GM12878 (cell line): ENCODE data around the gene OR2B2. TPM values are rescaled to one million over a fixed set of nuclear protein-coding genes. Genes with fewer than 3 reads are reported as not detected.

ENCODE experiments used
- BCL3 ChIP-seq: IDR thresholded peaks from 2 replicates; pipeline ENCODE4 v1.6.1; 2011; ENCODE audit warnings: borderline replicate concordance, low read depth, mild to moderate bottlenecking, moderate library complexity, low read length; ENCODE audit not compliant: insufficient read depth, poor library complexity, severe bottlenecking
- BMI1 ChIP-seq: fragments of 450-650 bp; IDR thresholded peaks from 2 replicates; pipeline ENCODE4 v1.6.1; 2016; ENCODE audit warnings: mild to moderate bottlenecking, moderate library complexity, borderline replicate concordance
- ESRRA ChIP-seq: IDR thresholded peaks from 2 replicates; pipeline ENCODE4 v1.6.1; 2012; ENCODE audit warnings: mild to moderate bottlenecking, low read length, improper control_type of control experiment
- IRF5 ChIP-seq: fragments of 450-650 bp; IDR thresholded peaks from 2 replicates; pipeline ENCODE4 v1.6.1; 2017; ENCODE audit warnings: borderline replicate concordance
- MLLT1 ChIP-seq: fragments of 450-650 bp; IDR thresholded peaks from 2 replicates; pipeline ENCODE4 v1.6.1; 2016; ENCODE audit warnings: mild to moderate bottlenecking
- NFYA ChIP-seq: IDR thresholded peaks from 2 replicates; pipeline ENCODE4 v1.6.1; 2011; ENCODE audit warnings: low read depth, mild to moderate bottlenecking, low read length, improper control_type of control experiment, borderline replicate concordance
- ZNF384 ChIP-seq: IDR thresholded peaks from 2 replicates; pipeline ENCODE4 v1.6.1; 2012; ENCODE audit warnings: low read depth, mild to moderate bottlenecking, low read length, improper control_type of control experiment, borderline replicate concordance
- ZNF592 ChIP-seq: fragments of 450-650 bp; IDR thresholded peaks from 2 replicates; pipeline ENCODE4 v1.6.1; 2017; ENCODE audit warnings: mild to moderate bottlenecking, moderate library complexity
- polyA plus RNA-seq, 11 experiments: library from polyadenylated mRNA; depleted of rRNA in 4 of 11; unstranded in 6 of 11; stranded (reverse) in 5 of 11; fragments of >200 nt; fragmentation: Nextera tagmentation in 4 of 11; fragmentation: Illumina TruSeq in 1 of 11; extraction: Ambion mirVana in 4 of 11; extraction: Trizol in 1 of 11; gene quantifications; 1 replicate in 1 of 11; 2 replicates in 10 of 11; pipeline versions ENCODE4 v1.2.1 to v1.2.3, GENCODE V29; 2011 to 2016; ENCODE audit warnings: inconsistent platforms in 2 of 11, missing spikeins in 2 of 11, low read depth in 1 of 11
- total RNA-seq, 4 experiments: library from RNA; depleted of rRNA in 3 of 4; stranded (reverse); fragments of >200 nt in 3 of 4; fragmentation: Illumina TruSeq in 1 of 4; extraction: Trizol in 1 of 4; gene quantifications; 2 replicates each; pipeline versions ENCODE4 v1.2.1 to v1.2.3, GENCODE V29; 2013 to 2021
- TF ChIP-seq, protein P1 (sequence below): IDR thresholded peaks from 2 replicates; pipeline ENCODE4 v1.6.1; 2012; ENCODE audit warnings: low read length, inconsistent platforms
- TF ChIP-seq, protein P2 (sequence below): IDR thresholded peaks from 2 replicates; pipeline ENCODE4 v1.6.1; 2011; ENCODE audit warnings: low read depth, mild to moderate bottlenecking, low read length, moderate library complexity, borderline replicate concordance; ENCODE audit errors: extremely low read depth
- TF ChIP-seq, protein P3 (sequence below): fragments of 450-650 bp; conservative IDR thresholded peaks from 2 replicates; pipeline ENCODE4 v1.6.1; 2017; ENCODE audit warnings: mild to moderate bottlenecking, moderate library complexity

The OR2B2 gene
- total and polyA plus RNA-seq, 10 of the 15 experiments (the other 5 are each of a cell fraction or from before 2014, with no cell fraction given), result not detected

GRCh38 chr6:27893836-27894807 is 18.1 kb downstream of the OR2B2 start (continued):
- TF ChIP-seq, protein P1, sequence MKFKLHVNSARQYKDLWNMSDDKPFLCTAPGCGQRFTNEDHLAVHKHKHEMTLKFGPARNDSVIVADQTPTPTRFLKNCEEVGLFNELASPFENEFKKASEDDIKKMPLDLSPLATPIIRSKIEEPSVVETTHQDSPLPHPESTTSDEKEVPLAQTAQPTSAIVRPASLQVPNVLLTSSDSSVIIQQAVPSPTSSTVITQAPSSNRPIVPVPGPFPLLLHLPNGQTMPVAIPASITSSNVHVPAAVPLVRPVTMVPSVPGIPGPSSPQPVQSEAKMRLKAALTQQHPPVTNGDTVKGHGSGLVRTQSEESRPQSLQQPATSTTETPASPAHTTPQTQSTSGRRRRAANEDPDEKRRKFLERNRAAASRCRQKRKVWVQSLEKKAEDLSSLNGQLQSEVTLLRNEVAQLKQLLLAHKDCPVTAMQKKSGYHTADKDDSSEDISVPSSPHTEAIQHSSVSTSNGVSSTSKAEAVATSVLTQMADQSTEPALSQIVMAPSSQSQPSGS, result no peak; the same call in 1 of the 2 replicates
- TF ChIP-seq, protein P2, sequence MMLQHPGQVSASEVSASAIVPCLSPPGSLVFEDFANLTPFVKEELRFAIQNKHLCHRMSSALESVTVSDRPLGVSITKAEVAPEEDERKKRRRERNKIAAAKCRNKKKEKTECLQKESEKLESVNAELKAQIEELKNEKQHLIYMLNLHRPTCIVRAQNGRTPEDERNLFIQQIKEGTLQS, result no peak
- TF ChIP-seq BMI1 (no peak), ZNF384 (peak; percentile 60), ZNF592 (no peak), BCL3 (no peak), IRF5 (no peak), NFYA (peak; percentile 32; the same call in 1 of the 2 replicates), MLLT1 (peak; percentile 57; the same call in 1 of the 2 replicates), ESRRA (no peak)
- TF ChIP-seq, protein P3, sequence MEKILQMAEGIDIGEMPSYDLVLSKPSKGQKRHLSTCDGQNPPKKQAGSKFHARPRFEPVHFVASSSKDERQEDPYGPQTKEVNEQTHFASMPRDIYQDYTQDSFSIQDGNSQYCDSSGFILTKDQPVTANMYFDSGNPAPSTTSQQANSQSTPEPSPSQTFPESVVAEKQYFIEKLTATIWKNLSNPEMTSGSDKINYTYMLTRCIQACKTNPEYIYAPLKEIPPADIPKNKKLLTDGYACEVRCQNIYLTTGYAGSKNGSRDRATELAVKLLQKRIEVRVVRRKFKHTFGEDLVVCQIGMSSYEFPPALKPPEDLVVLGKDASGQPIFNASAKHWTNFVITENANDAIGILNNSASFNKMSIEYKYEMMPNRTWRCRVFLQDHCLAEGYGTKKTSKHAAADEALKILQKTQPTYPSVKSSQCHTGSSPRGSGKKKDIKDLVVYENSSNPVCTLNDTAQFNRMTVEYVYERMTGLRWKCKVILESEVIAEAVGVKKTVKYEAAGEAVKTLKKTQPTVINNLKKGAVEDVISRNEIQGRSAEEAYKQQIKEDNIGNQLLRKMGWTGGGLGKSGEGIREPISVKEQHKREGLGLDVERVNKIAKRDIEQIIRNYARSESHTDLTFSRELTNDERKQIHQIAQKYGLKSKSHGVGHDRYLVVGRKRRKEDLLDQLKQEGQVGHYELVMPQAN, result peak; percentile 98
